Measurements from ENCODE around the gene RIPK4.

RIPK4 gene

DNA sequence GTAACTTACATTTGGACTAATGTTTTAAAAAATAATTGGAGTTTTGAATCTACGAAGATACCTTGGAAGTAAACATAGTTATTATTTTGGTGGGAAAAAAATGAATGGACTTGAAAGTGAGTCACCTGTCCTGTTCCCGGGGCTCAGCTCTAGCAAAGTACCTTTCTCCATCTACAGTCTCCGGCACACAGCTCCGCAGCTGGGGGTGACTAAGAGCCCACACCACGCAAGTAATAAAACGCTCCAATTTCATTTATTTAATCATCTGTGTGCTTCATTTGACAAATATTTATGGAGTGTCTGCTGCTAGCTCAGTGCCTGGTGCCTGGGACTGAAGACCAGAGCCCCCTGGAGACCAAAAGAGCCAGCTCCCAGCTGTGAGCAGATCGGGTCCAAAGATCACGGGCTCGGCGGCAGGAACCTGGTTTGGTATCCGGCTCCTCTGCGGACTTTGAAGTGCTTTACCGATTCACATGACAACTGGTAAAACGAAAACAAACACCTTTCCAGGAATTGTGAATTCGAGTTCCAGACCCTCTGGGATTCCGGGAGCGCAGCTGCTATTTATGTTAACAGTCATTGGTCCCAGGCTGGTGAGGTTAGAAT is 1.7 kb upstream of the RIPK4 start:
- peak; percentile 27 for DNase-seq (ENCODE audit: low read depth)

DNA sequence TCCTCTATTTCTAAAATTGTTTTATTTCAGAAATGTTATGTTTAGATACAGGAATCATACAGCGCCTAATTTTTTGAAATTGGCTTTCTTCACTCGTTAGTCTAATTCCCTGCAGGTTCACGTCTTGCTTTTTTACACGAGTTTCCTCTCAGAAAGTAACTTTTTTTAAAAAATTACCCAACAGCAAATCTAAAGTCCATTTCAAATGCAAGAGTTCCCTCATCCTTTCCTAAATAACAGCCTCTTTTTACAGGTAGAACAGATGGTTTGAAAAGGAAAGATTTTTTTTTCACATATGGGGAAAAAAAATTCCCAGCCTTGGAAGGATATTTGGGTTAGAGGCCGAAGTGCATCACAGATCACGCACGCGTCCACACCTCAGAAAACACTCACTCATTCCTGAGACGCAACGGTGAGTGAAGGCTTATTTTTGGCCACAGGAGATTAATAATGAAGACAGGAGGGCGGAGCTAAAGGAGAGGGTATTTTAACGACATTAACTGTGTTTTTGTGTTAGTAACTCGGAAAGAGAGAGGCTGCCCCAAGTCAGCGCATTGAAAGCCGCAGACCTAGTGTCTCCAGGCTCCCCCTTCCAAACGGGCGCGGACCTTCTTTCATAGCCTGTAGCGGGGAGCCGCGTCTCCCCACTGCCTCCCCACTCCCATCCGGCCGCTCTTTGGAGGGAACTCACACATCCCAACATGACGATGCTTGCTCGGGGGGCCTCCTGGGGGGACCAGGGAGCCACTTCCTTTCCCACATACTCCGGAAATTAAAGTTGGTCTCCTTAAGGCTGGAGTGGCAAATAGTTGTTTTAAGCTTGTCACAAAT is 969 bp upstream of the RIPK4 start:
- no peak for DNase-seq (ENCODE audit: low read depth)

DNA sequence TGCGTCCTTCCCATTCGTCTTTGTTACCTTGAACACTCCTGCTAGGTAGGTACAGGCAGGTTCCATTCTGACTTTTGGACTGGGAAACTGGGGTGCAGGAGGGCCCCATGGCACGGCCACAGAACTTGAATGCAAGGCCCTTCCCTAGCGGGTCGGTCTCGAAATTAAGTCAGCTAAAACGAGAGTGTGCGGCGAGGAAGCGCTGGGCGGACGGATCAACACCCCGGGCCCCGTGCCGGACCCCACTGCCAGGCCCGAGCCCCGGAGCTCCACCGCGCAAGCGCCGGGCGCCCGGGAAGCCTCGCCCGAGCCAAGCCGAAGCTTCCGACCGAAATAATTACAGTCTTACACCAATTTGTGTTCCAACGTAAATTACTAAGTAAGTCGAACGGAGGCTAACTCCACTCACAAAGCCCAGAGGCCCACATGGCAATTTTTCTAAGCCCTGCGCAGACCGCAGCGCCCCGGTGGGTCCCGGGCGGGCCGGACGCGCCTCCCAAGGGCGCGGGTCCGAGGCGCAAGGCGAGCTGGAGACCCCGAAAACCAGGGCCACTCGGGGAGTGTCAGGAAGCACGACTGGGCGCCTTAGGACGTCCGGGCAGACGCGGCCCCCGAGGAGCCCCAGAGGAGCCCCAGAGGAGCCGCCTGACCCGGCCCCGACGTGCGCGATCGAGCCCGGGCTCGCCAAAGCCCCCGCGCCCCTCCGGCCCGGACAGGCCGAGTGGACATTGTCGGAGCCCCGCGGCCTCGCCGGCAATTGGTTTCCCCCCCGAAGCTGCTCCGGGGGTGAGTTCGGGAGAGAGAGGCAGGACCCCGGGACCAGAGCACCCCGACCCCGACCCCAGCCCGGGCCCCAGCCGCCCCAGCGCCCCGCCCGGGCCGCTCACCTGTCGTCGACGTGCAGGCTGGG is 624 bp downstream of the RIPK4 start:
- no peak for DNase-seq (ENCODE audit: low read depth)

DNA sequence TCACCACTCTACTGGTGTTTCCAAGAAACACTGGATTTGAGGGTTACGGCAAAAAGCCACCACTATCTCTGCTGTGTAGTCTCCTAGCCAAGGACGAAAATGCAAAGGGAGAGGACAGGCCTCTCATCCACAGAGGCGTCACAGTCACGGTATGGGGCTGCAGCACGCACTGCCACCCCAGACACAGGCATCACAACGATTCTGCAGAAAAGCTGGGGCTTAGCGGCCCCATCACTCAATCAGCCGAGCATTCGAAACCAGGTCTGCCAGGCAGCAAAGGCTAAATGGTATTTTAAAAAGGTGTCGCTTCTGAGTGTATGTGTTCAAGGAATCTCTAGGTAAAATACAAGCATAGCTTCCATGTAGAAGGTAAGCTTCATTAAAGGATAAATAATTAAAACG is 1.4 kb downstream of the RIPK4 start:
- no peak for DNase-seq (ENCODE audit: low read depth)

DNA sequence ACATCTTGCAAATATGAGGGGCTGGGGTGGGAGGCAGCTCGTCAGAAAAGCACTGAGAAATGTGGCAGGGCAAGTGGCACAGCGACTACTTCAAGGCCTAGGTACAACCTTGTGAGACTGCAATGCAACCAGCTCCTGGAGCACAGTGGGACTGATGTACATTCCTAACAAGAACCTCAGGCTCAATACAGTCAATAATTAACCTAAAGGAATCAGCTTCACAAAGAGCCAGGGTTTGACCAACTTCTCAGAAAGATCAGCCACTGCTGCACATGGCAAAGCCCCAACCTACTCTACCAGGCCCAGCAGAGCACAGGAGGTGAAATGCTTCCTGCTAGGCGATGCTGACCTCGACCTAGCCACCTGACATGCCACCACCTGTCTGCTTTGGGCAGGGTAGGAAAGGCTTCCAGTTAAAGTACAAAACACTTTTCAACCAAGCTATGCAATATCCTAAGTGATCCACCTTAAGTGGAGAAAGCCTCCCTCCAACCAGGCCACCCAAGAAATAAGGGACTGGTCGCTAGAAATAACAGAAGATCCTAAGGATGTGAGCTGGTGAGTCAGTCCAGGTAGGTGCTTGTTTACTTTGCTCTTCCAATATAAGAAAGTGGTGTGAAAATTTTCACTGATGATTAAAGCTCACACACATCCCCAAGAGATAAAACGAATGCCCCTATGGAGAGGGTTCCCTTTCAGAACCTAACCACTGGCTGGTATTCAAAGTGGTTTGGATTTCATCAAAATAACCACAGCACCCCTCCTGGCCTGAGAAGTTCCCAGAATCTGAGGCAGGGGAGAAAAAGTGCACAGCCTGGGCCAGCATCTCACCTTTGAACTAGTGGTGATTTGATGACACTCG is 2.1 kb downstream of the RIPK4 start:
- DNase-seq (ENCODE audit: low read depth) = no peak

DNA sequence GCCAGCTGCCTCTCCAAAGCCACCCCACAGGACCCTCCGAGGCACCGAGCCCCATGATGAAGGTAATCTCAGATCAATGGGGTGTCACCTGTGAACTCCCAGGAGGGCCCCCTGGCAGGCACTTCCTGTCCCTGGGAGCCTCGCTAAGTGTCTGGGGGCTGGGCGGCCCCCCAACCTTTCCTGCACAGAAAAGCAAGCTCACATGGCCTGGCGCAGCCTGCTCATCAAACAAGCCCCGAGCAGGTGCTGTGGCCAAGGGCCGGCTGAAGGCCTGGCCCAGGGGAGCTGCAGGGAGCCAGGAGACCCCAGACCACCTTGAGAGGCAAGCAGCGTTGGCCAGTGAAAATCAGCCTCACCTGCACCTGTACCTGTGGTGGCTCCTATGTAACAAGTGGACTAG is 2.9 kb downstream of the RIPK4 start:
- DNase-seq (ENCODE audit: low read depth) = no peak

DNA sequence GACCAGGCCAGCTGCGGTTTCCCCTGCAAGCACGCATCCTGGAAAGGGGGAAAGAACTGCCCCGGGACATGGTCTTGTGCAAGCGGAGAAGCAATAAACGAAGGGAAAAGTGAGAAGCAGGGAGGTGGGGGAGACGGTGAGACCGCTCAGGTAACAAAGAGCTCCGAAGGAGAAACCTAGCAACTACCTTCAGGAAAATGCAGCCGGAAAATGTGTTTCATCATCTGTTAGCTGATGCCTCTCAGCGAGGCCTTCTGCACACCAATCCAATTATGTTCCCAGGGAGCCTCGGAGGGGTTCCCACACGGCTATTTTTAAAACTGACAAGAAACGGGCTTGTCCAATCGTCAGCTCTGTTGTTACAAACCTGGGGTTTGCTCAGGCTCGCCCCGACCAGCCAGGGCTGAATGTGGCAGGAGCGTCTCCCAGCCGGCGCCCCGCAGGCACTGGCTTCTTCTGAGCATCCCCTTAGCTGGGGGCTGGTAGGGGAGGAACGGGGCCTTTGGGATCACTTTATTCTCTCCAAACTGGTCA is 3.4 kb downstream of the RIPK4 start:
- no peak for DNase-seq (ENCODE audit: low read depth)

DNA sequence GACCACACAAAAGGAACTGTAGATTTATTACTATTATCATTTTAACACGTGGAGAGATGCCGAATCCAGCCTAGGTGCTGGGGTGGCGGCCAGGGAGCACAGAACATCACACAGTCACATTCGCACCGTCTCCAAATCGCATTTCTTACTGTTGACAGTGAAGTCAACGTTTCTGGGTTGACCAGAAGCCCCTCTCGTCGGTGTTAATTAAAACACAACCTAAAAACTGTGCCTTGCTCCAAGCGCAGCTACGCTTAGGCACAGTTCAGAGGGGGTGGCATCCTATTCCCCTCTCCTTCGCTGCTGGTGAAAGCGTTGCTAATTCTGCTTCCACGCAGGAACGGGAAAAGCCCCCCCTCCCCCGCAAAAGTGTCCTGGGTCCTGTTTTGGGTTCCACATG is 4.1 kb downstream of the RIPK4 start:
- no peak for DNase-seq (ENCODE audit: low read depth)

DNA sequence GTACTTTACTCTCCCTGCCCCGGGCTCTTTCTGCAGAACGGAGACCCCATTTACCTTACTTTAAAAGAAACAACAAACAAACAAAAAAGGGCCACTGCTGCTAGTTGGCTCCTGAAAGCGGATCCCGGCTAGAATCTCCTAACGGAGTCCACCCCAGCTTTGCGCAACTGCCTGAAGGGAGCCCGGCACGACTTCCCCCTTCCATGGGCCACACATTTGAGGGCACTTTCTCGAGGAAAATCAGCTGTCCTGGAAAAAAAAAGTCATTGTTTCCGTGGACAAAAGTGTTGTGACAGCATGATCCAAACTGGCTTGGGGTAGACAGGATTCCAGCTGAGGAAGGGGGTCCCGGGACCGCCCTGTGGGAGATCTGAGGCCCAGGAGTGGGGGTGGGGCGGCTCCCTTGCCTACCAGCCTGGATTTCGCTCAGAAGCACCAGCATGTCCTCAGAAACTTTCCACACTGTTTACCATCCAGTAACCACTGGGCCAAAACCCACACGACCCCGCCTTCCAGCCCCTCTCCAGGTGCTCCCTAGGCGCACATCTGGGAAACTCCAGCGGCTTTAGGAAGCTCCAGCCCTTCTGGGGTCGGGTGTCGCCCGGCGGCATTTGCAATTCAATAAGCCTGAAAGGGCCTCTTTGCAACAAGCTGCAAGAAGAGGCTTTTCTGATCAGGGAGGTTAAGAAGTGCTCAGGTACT is 4.8 kb downstream of the RIPK4 start:
- DNase-seq (ENCODE audit: low read depth) = no peak

DNA sequence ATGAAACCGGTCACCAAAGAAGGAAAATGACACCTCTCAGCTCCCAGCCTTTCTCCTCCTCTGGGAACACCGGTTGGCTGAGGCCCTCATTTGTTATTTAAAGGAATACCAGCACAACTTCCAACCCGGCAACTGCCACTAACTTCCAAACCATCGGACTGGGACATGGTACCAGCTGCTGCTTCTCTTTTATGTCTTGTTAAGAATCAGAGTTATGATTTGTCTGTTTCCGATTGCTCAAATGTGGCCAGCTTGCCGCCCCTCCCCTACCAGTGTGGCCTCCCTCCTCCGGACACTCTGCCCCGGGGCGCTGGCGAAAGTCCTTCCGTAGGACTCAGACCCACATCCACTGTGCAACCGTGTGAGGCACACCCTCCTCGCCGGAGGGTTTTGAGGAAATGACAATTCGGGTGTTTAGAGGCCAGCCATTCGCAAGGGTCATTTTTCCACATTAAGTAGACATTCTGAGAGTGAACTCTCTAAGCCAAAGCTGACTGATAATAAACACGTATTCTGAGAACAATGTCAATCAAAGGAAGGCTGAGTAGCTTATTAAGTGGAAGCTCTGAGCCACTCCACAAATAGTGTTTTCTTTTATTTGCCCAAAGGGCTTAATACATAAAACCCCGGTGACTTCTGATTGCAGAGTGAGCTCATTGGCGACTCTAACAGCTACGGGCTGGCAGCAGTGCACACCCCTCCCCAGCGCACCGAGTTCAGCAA is 5.5 kb downstream of the RIPK4 start:
- DNase-seq (ENCODE audit: low read depth) = no peak

DNA sequence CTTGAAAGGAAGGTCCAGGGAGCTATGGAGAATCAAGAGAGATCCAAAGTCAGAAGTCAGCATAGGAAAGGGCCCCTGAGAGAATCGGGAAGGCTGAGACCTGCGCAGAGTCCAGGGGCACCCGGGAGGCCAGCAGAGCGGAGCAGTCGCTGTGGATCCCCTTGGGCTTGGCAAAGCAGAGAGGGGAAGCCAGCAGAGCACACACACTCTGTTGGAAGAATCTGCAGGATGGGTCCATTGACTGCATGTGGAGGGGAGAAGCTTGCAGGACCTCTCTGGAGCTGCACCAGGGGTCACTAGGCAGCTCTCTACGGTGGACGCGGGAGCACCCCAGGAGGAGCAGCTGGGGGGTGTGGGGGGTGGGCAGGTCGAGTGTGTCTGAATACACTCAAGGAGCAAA is 6.4 kb downstream of the RIPK4 start:
- DNase-seq (ENCODE audit: low read depth) = no peak

DNA sequence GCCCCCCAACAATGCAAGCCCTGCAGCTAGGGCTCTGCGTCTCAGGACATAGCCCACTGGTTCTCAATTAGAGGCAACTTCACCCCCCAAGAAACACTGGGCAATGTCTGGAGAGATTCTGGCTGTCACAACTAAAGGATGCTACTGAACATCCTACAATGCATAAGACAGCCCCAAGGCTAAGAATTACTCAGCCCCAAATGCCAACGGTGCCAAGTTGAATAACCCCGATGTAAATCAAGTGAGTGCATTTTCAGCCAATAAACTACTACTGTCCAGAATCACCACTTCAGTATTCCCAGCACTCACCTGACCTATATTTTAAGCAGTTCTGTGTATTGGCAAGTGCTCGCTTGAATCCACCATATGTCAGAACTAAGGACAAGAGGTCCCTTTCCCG is 6.9 kb downstream of the RIPK4 start:
- DNase-seq (ENCODE audit: low read depth) = no peak

DNA sequence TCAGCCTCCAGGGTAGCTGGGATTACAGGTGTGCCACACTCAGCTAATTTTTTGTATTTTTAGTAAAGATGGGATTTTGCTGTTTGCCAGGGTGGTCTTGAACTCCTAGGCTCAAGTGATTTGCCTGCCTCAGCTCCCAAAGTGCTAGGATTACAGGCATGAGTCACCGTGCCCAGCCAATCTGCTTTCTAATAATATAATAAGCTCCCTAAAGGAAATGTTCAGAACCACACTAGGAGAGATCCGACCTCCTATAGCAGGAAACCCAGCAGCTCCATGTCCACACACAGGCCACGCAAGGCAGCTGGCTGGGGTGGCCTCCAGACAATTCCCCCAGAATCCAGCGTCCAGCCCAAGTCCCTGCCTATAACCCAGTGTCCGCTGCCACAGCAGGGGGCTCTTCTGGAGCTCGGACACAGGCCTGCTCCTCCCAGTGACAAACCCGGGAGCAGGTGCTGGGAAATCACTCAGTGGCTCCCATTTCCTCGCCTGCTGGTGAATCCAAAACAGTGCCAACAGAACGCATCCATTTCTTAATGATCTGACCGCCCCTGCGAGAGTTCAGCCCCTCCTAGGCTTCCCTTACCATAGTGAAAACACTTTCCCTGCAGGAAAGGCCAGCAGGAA is 7.5 kb downstream of the RIPK4 start:
- no peak for DNase-seq (ENCODE audit: low read depth)

DNA sequence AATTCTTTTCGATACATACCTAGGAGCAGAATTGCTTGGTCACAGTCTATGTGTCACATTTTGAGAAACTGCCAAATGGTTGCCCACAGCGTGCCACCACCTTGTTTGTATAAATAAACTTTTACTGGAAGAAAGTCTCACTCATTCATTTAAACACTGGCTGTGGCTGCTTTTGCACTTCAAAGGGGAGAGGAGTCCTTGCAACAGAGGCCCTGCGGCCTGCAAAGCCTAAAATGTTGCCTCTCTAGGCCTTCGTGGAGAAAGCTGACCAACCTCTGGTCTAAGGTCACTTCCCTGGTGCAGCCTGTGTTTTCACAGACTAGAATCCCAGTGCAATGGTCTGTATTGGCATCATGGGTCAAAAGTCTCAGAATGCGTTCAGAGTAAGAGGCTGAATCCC is 8.3 kb downstream of the RIPK4 start:
- DNase-seq (ENCODE audit: low read depth) = no peak

DNA sequence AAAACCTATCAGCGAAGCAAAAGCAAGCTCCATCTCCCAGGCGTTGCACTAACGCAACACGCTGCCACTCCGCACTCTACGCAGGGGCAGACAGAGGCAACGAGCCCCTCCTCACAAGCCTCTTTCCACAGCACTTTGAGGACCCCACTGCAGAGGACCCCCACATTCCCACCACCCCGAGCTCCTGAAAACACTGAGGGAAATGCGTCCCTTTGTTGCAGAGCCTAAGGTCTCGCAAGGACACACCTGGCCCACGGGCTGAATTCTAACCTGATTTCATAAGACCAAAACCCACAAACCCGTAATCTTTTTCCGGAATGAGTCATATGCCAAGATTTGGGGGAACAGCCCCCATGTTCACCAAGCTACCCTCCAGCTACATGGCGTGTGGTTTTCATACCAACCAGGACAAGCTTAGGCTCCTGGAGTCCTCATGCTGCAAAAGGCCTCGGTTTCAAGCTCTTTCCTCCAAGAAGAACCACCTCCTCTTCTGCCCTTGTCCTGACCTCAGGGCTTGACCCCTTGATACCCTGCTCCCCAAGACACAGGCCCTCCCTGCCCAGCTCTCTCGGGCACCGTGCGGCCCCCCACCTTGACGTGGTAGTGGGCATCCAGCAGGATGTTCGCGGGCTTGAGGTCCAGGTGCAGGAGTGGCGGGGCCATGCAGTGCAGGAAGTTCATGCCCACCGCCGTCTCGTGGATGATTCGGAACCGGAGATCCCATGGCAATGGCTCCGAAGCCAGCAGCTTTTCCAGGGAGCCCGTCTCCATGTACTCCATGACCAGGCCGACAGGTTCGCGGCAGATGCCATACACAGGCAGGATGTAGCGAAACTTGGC is 10.7 kb downstream of the RIPK4 start:
- DNase-seq (ENCODE audit: low read depth) = no peak

DNA sequence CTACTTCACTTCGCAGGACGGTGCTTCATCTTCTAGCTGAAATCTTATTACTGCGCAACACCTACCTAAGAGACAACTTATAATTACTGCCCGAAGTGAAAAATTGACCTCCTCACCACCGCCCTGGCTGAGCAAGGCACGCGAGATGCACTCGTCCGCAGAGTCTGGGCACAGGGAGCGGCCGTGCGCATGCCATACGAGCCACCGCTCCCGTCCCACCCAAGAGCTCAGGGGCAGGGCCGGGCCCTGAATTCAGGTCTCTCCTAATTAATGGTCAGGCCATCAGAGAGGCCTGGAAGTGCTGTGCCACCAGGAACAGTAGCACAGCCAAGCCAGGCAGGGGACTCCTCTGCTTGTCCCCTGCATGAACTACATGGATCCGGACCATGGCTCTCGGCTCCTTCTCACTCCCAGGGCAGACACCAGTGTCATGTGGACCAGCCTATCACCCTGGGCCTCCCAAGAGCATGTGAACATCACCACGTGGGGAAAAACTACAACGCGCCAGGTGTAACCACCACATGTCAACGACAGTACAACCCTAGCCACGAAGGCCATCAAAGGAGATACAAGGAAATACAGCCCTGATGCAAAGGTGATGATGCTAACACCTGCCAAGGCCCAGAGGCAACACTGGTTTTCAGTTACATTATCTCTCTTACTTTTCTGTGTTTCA is 11.5 kb downstream of the RIPK4 start:
- DNase-seq (ENCODE audit: low read depth) = no peak

DNA sequence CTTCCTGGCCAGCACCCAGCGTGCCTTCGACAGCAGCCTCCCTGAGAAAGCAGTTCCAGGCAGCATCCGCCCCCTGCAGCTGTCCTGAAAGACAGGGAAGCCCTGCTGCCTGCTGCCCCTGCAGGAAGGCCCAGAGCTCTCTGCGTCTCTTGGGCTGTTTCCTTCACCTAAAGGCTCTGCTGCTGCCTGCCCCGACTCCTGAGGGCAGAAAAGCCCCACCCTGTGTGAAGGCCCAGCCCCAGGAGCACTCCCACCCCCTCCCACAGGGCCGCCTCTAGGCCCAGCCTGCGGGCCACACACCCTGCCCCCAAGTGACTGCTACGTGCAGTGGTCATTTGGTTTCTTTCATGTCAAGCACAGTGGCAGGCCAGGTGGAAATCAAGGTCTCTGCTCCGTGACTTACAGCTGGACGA is 12.4 kb downstream of the RIPK4 start:
- no peak for DNase-seq (ENCODE audit: low read depth)
